GM12873 (cell line): ENCODE measurements around the gene DNAI2.

Experiments
- TF ChIP-seq, protein P1 (sequence below): IDR thresholded peaks from 2 replicates; pipeline ENCODE4 v1.5.1; 2012; ENCODE audit warnings: low read depth, mild to moderate bottlenecking, moderate library complexity, low read length, control low read depth; ENCODE audit not compliant: insufficient read depth; ENCODE audit errors: missing control alignments

The DNAI2 gene

GRCh38 chr17:74354561-74354960, 80.5 kb downstream of the DNAI2 start:
- TF ChIP-seq, protein P1, sequence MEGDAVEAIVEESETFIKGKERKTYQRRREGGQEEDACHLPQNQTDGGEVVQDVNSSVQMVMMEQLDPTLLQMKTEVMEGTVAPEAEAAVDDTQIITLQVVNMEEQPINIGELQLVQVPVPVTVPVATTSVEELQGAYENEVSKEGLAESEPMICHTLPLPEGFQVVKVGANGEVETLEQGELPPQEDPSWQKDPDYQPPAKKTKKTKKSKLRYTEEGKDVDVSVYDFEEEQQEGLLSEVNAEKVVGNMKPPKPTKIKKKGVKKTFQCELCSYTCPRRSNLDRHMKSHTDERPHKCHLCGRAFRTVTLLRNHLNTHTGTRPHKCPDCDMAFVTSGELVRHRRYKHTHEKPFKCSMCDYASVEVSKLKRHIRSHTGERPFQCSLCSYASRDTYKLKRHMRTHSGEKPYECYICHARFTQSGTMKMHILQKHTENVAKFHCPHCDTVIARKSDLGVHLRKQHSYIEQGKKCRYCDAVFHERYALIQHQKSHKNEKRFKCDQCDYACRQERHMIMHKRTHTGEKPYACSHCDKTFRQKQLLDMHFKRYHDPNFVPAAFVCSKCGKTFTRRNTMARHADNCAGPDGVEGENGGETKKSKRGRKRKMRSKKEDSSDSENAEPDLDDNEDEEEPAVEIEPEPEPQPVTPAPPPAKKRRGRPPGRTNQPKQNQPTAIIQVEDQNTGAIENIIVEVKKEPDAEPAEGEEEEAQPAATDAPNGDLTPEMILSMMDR = no peak

GRCh38 chr17:74355065-74355464, 81.0 kb downstream of the DNAI2 start:
- TF ChIP-seq, protein P1 = no peak

DNA sequence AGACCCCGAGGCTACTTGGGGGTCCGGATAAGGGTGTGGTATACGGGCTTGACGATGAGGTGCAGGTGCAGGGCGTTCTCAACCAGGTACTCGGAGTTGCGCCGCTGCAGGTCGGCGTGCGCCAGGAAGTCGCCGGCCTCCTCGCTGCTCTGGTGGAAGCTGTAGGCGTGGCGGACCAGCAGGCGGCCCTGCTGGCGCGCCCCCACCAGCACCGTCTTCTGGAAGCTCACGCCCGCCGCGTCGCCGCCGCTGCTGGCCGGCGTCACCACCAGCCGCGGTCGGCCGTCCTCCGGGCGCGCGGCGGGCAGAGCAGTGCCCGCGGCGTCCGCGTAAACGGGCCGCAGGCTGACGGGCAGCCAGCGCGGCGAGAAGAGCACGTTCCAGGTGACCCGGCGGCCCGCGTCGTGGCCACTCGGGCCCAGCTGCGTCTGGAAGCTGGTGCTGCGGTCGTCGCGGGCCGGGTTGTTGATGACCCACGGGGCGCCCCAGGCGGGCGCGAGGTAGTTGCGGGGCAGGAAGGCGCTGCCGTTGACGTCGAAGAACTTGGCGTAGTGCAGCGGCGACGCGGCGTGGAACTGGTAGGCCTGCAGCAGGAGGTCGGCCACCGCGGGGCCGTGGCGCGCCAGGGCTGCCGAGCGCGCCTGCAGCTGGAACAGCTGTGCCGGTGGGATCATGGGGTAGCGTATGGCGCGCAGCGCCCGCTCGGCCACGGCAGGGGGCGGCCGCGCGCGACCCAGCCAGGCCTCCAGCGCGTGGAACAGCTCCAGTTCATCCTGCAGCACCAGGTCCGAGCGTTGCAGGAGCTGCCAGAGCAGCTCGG, 82.8 kb downstream of the DNAI2 start:
- TF ChIP-seq, protein P1 = no peak

DNA sequence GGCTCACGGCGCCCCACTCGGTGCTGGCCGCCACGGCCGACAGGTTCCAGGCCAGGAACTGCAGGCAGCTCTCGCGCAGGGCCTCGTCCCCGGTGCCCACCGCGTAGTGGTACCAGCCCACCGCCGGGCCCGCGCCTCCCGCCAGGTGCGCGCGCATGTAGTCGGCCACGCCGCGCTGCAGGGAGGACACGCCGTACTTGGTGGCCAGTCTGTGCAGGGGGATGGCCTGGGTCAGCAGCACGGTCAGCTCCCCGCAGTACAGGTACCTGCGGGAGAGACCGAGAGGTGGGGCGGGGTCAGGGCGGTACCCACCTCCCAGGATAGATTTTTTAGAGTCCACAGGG, 83.4 kb downstream of the DNAI2 start:
- TF ChIP-seq, protein P1 = no peak

- TF ChIP-seq, protein P1 = no peak
Measured at GRCh38 chr17:74358697-74359096, 84.7 kb downstream of the DNAI2 start.

GRCh38 chr17:74359916-74360315, 85.9 kb downstream of the DNAI2 start:
- TF ChIP-seq, protein P1 = no peak

DNA sequence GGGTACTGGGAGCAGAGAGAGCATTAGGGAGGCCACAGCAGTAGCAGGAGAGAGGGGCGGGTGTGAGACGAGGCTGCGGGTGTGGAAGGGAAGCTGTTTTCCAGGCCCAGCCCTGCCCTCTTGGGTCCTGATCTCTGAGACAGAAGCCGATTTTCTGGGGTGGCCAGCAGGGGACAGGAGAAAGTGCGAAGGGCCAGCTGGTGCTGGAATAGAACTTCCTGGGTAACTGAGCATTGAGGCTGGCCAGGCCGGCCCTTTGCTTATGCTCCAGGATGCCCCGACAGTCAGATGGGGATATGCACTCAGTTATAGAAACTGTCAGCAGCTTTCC, 86.8 kb downstream of the DNAI2 start:
- TF ChIP-seq, protein P1 = no peak
